ENCODE measurements around the gene MYOG. TPM values are rescaled to one million over a fixed set of nuclear protein-coding genes. Genes with fewer than 3 reads are reported as not detected.

MYOG gene
- total RNA-seq, 2 donors from 2014 or later, result 4.4 TPM; not detected in 1

GRCh38 chr1:203076031-203076511 lies 9.7 kb downstream of the MYOG start:
- 37% methylated on average over 22 of the region's 30 CpGs for WGBS
- no peaks in the 10 kb centered on the region for H3K36me3 ChIP-seq
- H3K4me3 ChIP-seq, result peak overlapping the region; percentile 12 to 15
- H3K9me3 ChIP-seq, result no peaks in the 10 kb centered on the region
- intact Hi-C loops (cut with DNase I), result no loop called here
- no peaks in the 10 kb centered on the region for H3K27me3 ChIP-seq (replicated peaks; ENCODE audit: insufficient read depth)
- DNase-seq (ENCODE audit: low spot score), result no peak
- no peak overlapping the region for H3K27ac ChIP-seq
- TF ChIP-seq POLR2AphosphoS5 (IDR thresholded peaks at IDR 0.05) (no peak), POLR2A (IDR thresholded peaks at IDR 0.05) (no peak), CTCF (IDR thresholded peaks at IDR 0.05) (no peak)
- no peaks in the 10 kb centered on the region for H3K4me1 ChIP-seq (replicated peaks)

- intact Hi-C loops (cut with DNase I), result no loop called here
- no peaks in the 10 kb centered on the region for H3K9me3 ChIP-seq
- no peaks in the 10 kb centered on the region for H3K36me3 ChIP-seq
- H3K27ac ChIP-seq, result no peak overlapping the region
- H3K27me3 ChIP-seq (replicated peaks; ENCODE audit: insufficient read depth), result no peaks in the 10 kb centered on the region
- WGBS, result 17% methylated on average over 49 of the region's 56 CpGs
- no peak for DNase-seq (ENCODE audit: low spot score)
- peak overlapping the region; percentile 12 to 15 for H3K4me3 ChIP-seq
- TF ChIP-seq CTCF (IDR thresholded peaks at IDR 0.05), result no peak
- TF ChIP-seq POLR2AphosphoS5 (IDR thresholded peaks at IDR 0.05), result no peak
- TF ChIP-seq POLR2A (IDR thresholded peaks at IDR 0.05), result no peak
- no peaks in the 10 kb centered on the region for H3K4me1 ChIP-seq (replicated peaks)
Measured at GRCh38 chr1:203075236-203076030, 10.4 kb downstream of the MYOG start.

GRCh38 chr1:203074610-203075009 lies 11.2 kb downstream of the MYOG start:
- no peaks in the 10 kb centered on the region for H3K4me1 ChIP-seq (replicated peaks)
- TF ChIP-seq POLR2A (IDR thresholded peaks at IDR 0.05) (no peak), CTCF (IDR thresholded peaks at IDR 0.05) (no peak), POLR2AphosphoS5 (IDR thresholded peaks at IDR 0.05) (no peak)
- H3K4me3 ChIP-seq, result no peak overlapping the region
- intact Hi-C loops (cut with DNase I), result no loop called here
- no peak for DNase-seq (ENCODE audit: low spot score)
- H3K27me3 ChIP-seq (replicated peaks; ENCODE audit: insufficient read depth), result no peaks in the 10 kb centered on the region
- no peaks in the 10 kb centered on the region for H3K9me3 ChIP-seq
- no peaks in the 10 kb centered on the region for H3K36me3 ChIP-seq
- H3K27ac ChIP-seq, result no peak overlapping the region

- intact Hi-C loops (cut with DNase I), result no loop called here
- TF ChIP-seq POLR2A (IDR thresholded peaks at IDR 0.05) (no peak), POLR2AphosphoS5 (IDR thresholded peaks at IDR 0.05) (no peak), CTCF (IDR thresholded peaks at IDR 0.05) (no peak)
- Histone ChIP-seq H3K27ac (no peak overlapping the region), H3K27me3 (replicated peaks; ENCODE audit: insufficient read depth) (no peaks in the 10 kb centered on the region), H3K9me3 (no peaks in the 10 kb centered on the region), H3K36me3 (no peaks in the 10 kb centered on the region), H3K4me3 (no peak overlapping the region), H3K4me1 (replicated peaks) (no peaks in the 10 kb centered on the region)
- 98% methylated on average over 2 of the region's 2 CpGs for WGBS
- DNase-seq (ENCODE audit: low spot score), result no peak
Measured at GRCh38 chr1:203073469-203073868, 12.3 kb downstream of the MYOG start.

- H3K36me3 ChIP-seq, result no peaks in the 10 kb centered on the region
- no peaks in the 10 kb centered on the region for H3K27me3 ChIP-seq (replicated peaks; ENCODE audit: insufficient read depth)
- intact Hi-C loops (cut with DNase I), result no loop called here
- no peak overlapping the region for H3K27ac ChIP-seq
- 85% methylated on average over 3 of the region's 3 CpGs for WGBS
- DNase-seq (ENCODE audit: low spot score), result no peak
- H3K4me1 ChIP-seq (replicated peaks), result no peaks in the 10 kb centered on the region
- TF ChIP-seq CTCF (IDR thresholded peaks at IDR 0.05) (no peak), POLR2A (IDR thresholded peaks at IDR 0.05) (no peak), POLR2AphosphoS5 (IDR thresholded peaks at IDR 0.05) (no peak)
- no peak overlapping the region for H3K4me3 ChIP-seq
- no peaks in the 10 kb centered on the region for H3K9me3 ChIP-seq
Measured at GRCh38 chr1:203072911-203073310, 12.9 kb downstream of the MYOG start.

Data from prostate gland (tissue), 2 donors.